Fibroblast of pulmonary artery (primary cell): ENCODE results near the gene PRKAR1B.

Experiments used
- DNase-seq: peaks from one replicate; pipeline ENCODE4 v3.0.0-alpha.2; 2010; ENCODE audit warnings: low read depth
- H3K4me3 ChIP-seq: replicated peaks from 2 replicates; pipeline ENCODE4 v1.5.1; 2011; ENCODE audit warnings: low read depth, mild to moderate bottlenecking, control low read depth, low read length, moderate library complexity
- TF ChIP-seq, protein P1 (sequence below): IDR thresholded peaks from 2 replicates; pipeline ENCODE4 v1.5.1; 2011; ENCODE audit warnings: mild to moderate bottlenecking, control low read depth, low read length, inconsistent platforms; ENCODE audit errors: missing control alignments

The PRKAR1B gene

GRCh38 chr7:693280-693679 is 33.8 kb downstream of the PRKAR1B start:
- TF ChIP-seq, protein P1, sequence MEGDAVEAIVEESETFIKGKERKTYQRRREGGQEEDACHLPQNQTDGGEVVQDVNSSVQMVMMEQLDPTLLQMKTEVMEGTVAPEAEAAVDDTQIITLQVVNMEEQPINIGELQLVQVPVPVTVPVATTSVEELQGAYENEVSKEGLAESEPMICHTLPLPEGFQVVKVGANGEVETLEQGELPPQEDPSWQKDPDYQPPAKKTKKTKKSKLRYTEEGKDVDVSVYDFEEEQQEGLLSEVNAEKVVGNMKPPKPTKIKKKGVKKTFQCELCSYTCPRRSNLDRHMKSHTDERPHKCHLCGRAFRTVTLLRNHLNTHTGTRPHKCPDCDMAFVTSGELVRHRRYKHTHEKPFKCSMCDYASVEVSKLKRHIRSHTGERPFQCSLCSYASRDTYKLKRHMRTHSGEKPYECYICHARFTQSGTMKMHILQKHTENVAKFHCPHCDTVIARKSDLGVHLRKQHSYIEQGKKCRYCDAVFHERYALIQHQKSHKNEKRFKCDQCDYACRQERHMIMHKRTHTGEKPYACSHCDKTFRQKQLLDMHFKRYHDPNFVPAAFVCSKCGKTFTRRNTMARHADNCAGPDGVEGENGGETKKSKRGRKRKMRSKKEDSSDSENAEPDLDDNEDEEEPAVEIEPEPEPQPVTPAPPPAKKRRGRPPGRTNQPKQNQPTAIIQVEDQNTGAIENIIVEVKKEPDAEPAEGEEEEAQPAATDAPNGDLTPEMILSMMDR = no peak
- no peak overlapping the region for H3K4me3 ChIP-seq
- no peak for DNase-seq

- DNase-seq = no peak
- H3K4me3 ChIP-seq = no peak overlapping the region
- TF ChIP-seq, protein P1 = no peak
Observed at GRCh38 chr7:691361-692045, 35.6 kb downstream of the PRKAR1B start.

DNA sequence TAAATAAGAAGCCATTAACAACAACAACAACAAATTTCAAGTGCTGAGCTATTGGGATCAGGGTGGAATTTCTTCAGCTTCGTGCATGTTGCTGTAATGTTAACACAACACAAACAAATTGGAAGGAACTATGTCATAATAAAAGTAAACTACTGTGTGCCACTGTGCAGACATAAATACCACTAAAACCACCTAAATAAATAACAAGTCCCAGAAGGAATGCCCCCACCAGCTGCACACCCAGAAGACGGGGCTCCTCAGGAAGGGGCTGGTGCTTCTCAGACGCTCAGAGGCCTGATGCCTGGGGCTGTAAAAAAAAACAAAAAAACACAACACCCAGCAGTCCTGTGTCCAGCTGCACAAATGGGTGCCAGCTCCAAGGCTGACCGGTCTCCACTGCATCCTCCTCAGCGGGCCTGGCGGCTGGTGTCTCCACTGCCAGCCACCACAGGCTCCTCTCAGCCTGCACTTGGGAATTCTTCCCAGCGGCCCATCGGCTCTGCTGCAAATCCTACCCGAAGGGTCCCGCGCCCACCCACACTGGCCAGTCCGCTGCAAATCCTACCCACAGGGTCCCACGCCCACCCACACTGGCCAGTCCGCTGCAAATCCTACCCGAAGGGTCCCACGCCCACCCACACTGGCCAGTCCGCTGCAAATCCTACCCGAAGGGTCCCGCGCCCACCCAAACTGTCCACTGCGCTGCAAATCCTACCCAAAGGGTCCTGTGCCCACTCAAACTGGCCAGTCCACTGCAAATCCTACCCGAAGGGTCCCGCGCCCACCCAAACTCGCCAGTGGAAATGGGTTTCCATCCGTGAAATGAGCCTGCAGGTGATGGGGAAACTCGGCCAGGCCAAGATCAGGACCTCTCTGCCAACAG is 36.4 kb downstream of the PRKAR1B start:
- DNase-seq = no peak
- TF ChIP-seq, protein P1 = no peak
- no peak overlapping the region for H3K4me3 ChIP-seq

DNA sequence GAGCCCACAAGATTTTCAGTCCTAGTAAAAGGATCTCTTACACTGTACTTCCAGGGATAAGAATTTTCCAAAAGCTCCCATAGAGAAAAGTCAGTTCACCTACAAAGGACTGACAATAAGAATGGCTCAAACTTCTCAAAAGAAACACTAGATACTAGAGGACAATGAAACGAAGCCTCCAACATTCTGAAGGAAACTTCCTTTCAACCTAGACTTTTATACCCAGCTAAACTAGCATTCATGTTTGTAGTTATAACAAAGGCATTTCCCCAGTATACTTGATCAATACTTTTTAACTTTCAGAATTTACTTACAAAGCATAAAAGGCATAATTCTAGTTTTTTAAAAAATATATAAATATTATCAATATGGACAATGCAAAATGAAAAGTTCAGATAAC is 41.5 kb downstream of the PRKAR1B start:
- no peak overlapping the region for H3K4me3 ChIP-seq
- TF ChIP-seq, protein P1 = no peak
- no peak for DNase-seq

DNA sequence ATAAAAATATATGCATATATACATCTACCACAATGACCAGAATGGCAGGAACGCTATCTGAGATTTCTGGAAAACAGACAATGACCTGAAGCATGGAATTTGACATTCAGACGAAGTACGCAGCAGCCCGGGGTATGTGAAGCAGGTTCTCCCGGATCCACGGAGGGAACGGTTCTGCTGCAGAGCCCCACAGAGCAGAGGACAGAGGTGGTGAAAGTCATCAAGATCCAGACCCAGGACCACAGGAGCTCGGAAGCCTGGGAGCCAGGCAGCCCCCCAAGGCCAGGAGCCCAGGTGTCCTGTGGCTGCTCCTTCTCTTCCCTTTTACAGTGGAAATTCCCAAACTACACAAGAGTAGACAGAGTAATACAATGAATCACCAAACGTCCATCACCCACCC is 42.7 kb downstream of the PRKAR1B start:
- no peak overlapping the region for H3K4me3 ChIP-seq
- TF ChIP-seq, protein P1 = no peak
- DNase-seq = no peak

DNA sequence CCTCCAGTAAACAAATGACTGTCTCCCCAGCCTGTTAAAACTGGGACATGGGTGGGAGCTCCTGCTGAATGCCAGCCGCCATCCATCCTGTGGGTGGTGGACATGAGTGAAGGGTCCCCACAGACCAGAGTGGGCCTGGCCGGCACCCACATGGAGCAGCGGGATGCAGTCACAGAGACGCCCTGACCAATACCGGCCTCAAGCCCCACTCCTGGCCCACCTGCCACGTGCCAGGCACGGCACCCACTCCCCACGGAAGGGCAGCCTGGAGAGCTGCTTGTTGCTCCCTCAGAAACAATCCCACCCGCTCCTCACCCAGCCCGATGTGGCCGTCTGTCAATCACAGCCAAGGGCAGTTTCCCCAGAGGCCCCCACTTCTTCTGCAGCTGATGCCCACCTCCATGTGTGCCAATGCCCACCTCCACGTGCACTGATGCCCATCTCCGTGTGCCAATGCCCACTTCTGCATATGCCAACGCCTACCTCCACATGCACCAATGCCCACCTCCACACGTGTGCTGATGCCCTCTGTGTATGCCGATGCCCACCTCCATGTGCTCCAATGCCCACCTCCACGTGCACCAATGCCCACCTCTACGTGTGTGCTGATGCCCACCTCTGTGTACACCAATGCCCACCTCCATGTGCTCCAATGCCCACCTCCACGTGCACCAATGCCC is 43.4 kb downstream of the PRKAR1B start:
- TF ChIP-seq, protein P1 = no peak
- no peak overlapping the region for H3K4me3 ChIP-seq
- no peak for DNase-seq
